KMS-11 (cell line): ENCODE measurements around the gene RITA1.

ENCODE experiments used
- H2AFZ ChIP-seq: fragments of 200-600 bp; sonication (generic); 2 replicates; pipeline ENCODE4 v1.6.1; 2016; ENCODE audit warnings: antibody characterized with exemption, mixed run types, low read depth
- H3K27ac ChIP-seq: fragments of 200-600 bp; sonication (generic); 2 replicates; pipeline ENCODE4 v1.6.1; 2016; ENCODE audit warnings: mild to moderate bottlenecking, mixed run types
- H3K27me3 ChIP-seq: fragments of 200-600 bp; sonication (generic); 2 replicates; pipeline ENCODE4 v1.6.1; 2017; ENCODE audit warnings: mild to moderate bottlenecking, low read depth, mixed run types, moderate library complexity; ENCODE audit not compliant: insufficient read depth
- H3K36me3 ChIP-seq: fragments of 200-600 bp; sonication (generic); 2 replicates; pipeline ENCODE4 v1.6.1; 2017; ENCODE audit warnings: mild to moderate bottlenecking, mixed run types; ENCODE audit not compliant: insufficient read depth
- H3K4me1 ChIP-seq: fragments of 200-600 bp; sonication (generic); 2 replicates; pipeline ENCODE4 v1.6.1; 2016; ENCODE audit warnings: mild to moderate bottlenecking, low read depth, mixed run types; ENCODE audit not compliant: poor library complexity, severe bottlenecking
- H3K4me2 ChIP-seq: fragments of 200-600 bp; sonication (generic); 2 replicates; pipeline ENCODE4 v1.7.0; 2016; ENCODE audit warnings: mild to moderate bottlenecking, mixed run types
- H3K4me3 ChIP-seq: fragments of 200-600 bp; sonication (generic); IDR thresholded peaks from 2 replicates; pipeline ENCODE4 v1.6.1; 2017; ENCODE audit warnings: low read depth, low read length, mixed read lengths; ENCODE audit not compliant: insufficient read depth
- H3K79me2 ChIP-seq: fragments of 200-600 bp; sonication (generic); 2 replicates; pipeline ENCODE4 v1.6.1; 2016; ENCODE audit warnings: low read depth, mixed run types; ENCODE audit not compliant: insufficient read depth
- H3K9ac ChIP-seq: fragments of 200-600 bp; sonication (generic); 2 replicates; pipeline ENCODE4 v1.6.1; 2016; ENCODE audit warnings: mild to moderate bottlenecking, mixed run types
- H4K20me1 ChIP-seq: fragments of 200-600 bp; sonication (generic); 2 replicates; pipeline ENCODE4 v1.6.1; 2016; ENCODE audit warnings: mild to moderate bottlenecking, mixed run types; ENCODE audit not compliant: insufficient read depth
- TF ChIP-seq, protein P1 (sequence below): fragments of 200-600 bp; sonication (generic); conservative IDR thresholded peaks from 2 replicates; pipeline ENCODE4 v1.6.1; 2017; ENCODE audit warnings: low read depth, mild to moderate bottlenecking, antibody characterized with exemption, low read length, moderate library complexity, mixed read lengths

Gene RITA1

DNA sequence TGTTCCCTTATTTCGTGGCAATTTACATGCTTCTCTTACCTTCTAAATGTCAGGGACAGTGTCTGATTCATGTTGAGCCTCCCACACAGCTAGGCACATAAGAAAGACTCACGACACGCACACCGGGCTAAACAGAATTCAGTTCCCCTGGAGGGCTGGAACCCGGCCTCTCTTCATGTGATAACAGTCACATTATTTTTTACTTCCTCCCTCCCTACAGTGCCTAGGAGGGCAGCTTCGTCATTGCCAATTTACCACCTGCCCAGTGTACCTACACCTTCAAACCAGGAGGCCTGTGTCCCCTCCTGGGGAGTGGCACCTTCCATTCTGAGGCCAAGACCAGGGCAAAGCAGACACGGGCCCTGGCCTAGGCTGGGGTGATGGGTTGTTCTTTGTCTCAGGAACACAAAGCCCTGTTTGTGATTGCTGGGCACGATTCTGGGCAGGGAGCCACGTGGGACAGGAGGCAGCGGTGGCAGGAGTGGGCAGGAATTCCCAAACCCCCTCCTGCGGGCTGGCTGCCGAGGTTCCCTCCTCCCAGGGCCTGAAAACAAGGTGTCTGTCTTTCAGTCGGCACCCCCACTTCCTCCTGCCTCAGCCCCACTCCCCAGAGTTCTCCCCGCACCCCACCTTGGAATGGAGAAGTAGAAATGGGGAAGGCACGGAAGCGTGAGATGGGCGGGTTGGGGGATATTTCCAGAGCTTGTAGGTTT lies 43.2 kb upstream of the RITA1 start:
- H3K27ac ChIP-seq: no peak overlapping the region
- TF ChIP-seq, protein P1, sequence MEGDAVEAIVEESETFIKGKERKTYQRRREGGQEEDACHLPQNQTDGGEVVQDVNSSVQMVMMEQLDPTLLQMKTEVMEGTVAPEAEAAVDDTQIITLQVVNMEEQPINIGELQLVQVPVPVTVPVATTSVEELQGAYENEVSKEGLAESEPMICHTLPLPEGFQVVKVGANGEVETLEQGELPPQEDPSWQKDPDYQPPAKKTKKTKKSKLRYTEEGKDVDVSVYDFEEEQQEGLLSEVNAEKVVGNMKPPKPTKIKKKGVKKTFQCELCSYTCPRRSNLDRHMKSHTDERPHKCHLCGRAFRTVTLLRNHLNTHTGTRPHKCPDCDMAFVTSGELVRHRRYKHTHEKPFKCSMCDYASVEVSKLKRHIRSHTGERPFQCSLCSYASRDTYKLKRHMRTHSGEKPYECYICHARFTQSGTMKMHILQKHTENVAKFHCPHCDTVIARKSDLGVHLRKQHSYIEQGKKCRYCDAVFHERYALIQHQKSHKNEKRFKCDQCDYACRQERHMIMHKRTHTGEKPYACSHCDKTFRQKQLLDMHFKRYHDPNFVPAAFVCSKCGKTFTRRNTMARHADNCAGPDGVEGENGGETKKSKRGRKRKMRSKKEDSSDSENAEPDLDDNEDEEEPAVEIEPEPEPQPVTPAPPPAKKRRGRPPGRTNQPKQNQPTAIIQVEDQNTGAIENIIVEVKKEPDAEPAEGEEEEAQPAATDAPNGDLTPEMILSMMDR: no peak
- H2AFZ ChIP-seq: no peak overlapping the region
- H3K4me3 ChIP-seq: no peak overlapping the region
- no peak overlapping the region for H3K9ac ChIP-seq
- H3K79me2 ChIP-seq: no peaks in the 10 kb centered on the region
- no peaks in the 10 kb centered on the region for H3K27me3 ChIP-seq
- no peaks in the 10 kb centered on the region for H4K20me1 ChIP-seq
- H3K4me1 ChIP-seq: peaks cover 9% of the 10 kb centered on the region
- no peaks in the 10 kb centered on the region for H3K36me3 ChIP-seq
- no peak overlapping the region for H3K4me2 ChIP-seq

- no peak overlapping the region for H3K4me2 ChIP-seq
- H3K36me3 ChIP-seq: no peaks in the 10 kb centered on the region
- H2AFZ ChIP-seq: no peak overlapping the region
- peaks cover 7% of the 10 kb centered on the region for H3K4me1 ChIP-seq
- no peak overlapping the region for H3K9ac ChIP-seq
- TF ChIP-seq, protein P1: no peak
- no peak overlapping the region for H3K4me3 ChIP-seq
- H3K27me3 ChIP-seq: no peaks in the 10 kb centered on the region
- H4K20me1 ChIP-seq: no peaks in the 10 kb centered on the region
- H3K79me2 ChIP-seq: no peaks in the 10 kb centered on the region
- no peak overlapping the region for H3K27ac ChIP-seq
Measured at GRCh38 chr12:113142886-113143332, 42.6 kb upstream of the RITA1 start.

- no peaks in the 10 kb centered on the region for H3K27me3 ChIP-seq
- H3K27ac ChIP-seq: no peak overlapping the region
- H2AFZ ChIP-seq: no peak overlapping the region
- no peak overlapping the region for H3K9ac ChIP-seq
- TF ChIP-seq, protein P1: no peak
- no peak overlapping the region for H3K4me3 ChIP-seq
- no peaks in the 10 kb centered on the region for H3K4me1 ChIP-seq
- no peaks in the 10 kb centered on the region for H4K20me1 ChIP-seq
- no peaks in the 10 kb centered on the region for H3K79me2 ChIP-seq
- H3K36me3 ChIP-seq: no peaks in the 10 kb centered on the region
- no peak overlapping the region for H3K4me2 ChIP-seq
Measured at GRCh38 chr12:113143959-113144358, 41.6 kb upstream of the RITA1 start.

GRCh38 chr12:113144806-113145205 lies 40.7 kb upstream of the RITA1 start:
- Histone ChIP-seq H4K20me1 (no peaks in the 10 kb centered on the region), H3K27ac (no peak overlapping the region), H3K4me2 (no peak overlapping the region), H3K79me2 (no peaks in the 10 kb centered on the region), H2AFZ (no peak overlapping the region), H3K9ac (no peak overlapping the region), H3K36me3 (no peaks in the 10 kb centered on the region), H3K27me3 (no peaks in the 10 kb centered on the region), H3K4me1 (no peaks in the 10 kb centered on the region), H3K4me3 (no peak overlapping the region)
- TF ChIP-seq, protein P1: no peak
